NCI-H2029 treated with DMSO at 0.1 percent for 48 hours (cell line): ENCODE measurements around the gene ADRM1.
A peak's percentile ranks its signal among the peaks of the same experiment; 100 is the strongest.

ENCODE experiments used
- DNase-seq: peaks from one replicate; lab custom pipeline; 2025; lab: John Stamatoyannopoulos, UW

Gene ADRM1, protein sequence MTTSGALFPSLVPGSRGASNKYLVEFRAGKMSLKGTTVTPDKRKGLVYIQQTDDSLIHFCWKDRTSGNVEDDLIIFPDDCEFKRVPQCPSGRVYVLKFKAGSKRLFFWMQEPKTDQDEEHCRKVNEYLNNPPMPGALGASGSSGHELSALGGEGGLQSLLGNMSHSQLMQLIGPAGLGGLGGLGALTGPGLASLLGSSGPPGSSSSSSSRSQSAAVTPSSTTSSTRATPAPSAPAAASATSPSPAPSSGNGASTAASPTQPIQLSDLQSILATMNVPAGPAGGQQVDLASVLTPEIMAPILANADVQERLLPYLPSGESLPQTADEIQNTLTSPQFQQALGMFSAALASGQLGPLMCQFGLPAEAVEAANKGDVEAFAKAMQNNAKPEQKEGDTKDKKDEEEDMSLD

DNA sequence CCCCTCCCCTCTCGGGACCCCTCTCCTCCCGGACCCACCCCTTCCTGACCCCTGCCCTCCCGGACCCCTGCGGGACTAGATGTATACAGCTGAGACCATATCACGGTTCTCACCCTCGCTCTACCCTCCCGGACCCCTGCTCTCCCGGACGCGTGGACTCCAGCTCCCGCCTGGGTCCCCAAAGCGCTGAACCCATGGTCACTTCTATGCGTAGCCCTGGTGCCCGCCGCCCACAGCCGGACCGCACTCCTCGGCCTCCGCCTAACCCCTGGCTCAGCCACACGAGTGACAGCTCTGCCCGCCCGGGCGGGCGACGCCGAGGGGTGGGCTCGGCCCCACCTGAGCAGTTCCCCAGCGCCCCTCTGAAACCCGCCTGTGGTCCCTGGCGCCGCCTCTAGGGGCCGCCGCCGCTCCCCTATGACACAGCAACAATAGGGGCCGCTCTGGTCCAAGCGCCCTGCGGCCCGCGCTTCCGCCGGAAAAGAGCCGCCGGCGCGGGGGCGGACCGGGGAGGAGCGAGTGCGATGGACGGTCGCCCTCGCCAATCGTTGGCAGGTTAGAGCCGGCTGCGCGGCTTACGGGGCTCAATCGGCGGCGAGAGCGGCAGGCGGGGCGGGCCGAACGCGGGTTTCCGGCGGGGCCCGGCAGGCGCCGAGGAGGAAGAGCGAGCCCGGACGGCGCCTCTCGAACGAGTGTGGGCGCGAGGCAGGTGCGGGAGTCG is at the start of gene ADRM1:
Gene ADRM1, plus strand, starts transcription at position 657 of the 721 bp plus-strand sequence. CDS start 572 bp downstream, outside the sequence.
- DNase-seq = peak; percentile 69

DNA sequence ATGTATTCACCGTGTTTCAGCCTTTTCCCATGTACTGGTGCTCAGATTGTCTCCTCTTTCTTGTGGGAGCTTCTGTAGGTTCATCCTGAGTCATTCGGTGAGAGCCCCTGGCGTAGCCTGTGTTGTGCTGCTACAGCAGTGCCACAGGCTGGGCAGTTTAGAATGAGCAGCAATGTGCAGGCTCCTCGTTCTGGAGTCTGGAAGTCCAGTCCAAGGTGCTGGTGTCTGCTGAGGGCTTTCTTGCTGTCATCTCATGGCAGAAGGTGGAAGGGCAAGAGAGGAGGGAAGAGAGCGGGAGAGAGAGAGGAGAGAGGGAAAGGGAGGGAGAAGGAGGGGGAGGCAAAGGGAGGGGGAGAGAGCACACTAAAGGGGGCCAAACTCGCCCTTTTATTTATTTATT is 49.4 kb upstream of the ADRM1 start:
- no peak for DNase-seq

- no peak for DNase-seq
Measured at GRCh38 chr20:62254021-62254724, 48.6 kb upstream of the ADRM1 start.

DNA sequence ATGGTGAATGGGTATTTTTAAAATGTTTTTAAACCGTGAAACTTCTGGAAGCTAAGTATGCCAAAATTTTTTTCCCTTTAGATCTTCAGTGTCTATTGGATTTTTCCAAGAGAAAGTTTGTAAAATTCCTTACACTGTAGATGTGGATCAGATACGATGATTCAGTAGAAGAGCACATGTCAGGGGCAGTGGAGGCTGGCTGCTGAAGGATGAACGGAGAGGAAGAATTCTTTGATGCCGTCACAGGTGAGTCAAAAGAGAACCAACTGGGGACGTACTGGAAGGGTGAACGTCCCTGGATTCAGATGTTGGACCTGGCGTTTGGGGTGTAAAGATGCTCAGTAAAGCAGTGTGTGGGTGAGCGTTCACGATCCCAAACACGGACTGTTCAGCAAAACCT is 46.8 kb upstream of the ADRM1 start:
- no peak for DNase-seq

DNA sequence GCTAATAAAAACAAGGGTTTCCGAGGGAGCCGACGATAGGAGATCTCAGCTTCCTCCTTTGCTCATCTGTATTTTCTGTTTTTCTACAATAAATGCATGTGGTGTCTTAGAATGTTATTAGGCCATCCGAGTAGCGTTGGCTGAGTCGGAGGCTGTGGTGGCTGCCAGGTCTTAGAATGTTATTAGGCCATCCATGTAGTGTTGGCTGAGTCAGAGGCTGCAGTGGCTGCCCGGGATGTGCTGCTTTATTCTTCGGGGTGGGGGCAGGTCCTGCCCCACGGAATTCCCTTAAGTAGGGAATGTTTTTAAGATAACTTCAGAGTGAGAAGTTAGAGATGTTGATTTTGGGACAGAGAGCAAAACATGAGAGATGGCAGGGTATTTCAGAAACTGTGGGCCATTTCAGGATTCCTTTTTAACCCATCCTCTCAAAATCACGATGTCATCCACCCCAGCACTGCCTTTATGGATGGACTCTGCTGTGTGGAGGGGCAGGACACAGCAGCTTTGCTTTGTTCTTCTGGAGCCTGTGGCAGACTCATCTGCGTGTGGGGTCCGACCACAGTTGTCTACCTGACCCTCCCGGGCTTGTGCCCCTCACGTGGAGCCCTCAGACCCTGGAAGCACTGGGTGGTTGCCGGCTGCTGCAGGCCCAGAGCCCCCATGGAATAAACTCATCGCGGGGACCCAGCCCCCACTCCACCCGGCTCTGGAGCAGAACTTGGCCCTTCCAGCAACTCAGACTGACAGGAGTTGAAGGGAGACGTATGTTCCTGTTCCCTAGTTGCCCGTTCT is 44.1 kb upstream of the ADRM1 start:
- DNase-seq = no peak

GRCh38 chr20:62259294-62259565 is 43.6 kb upstream of the ADRM1 start:
- DNase-seq = no peak

GRCh38 chr20:62262064-62262463 is 40.7 kb upstream of the ADRM1 start:
- no peak for DNase-seq

DNA sequence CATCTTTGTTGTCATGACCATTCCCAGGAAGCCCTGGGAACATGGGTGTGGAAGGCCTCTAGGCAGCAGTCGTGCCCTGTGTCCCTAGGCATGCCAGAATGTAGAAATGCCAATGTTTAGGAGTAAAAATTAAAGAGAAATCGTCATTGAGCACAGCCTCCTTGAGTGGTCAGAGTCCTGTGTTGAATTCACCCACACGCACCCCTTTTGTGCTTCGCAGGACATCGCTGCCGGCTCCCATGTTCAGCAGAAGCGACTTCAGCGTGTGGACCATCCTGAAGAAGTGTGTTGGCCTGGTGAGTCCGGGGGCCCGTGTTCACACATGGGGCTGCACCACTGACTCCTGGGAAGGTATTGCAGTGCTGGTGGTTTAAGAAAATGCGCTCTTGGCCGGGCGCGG is 39.4 kb upstream of the ADRM1 start:
- no peak for DNase-seq

GRCh38 chr20:62265365-62265764 is 37.4 kb upstream of the ADRM1 start:
- DNase-seq = no peak

- no peak for DNase-seq
Measured at GRCh38 chr20:62266340-62266739, 36.5 kb upstream of the ADRM1 start.

DNA sequence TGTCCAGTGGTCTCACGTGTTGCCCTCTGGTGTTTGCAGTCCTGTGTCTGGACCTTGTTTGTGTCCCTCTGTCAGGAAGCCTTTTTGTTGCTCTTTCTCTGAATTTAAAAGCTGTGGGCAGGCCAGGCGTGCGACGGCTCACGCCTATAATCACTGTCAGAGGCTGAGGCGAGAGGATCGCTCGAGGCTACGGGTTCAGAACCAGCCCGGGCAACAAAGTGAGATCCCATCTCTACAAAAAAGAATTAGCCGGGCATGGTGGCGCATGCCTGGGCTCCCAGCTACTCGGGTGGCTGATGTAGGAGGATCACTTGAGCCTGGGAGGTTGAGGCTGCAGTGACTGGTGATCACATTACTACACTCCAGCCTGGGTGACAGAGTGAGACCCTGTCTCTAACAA is 35.9 kb upstream of the ADRM1 start:
- DNase-seq = no peak

GRCh38 chr20:62267543-62267942 is 35.3 kb upstream of the ADRM1 start:
- no peak for DNase-seq

DNA sequence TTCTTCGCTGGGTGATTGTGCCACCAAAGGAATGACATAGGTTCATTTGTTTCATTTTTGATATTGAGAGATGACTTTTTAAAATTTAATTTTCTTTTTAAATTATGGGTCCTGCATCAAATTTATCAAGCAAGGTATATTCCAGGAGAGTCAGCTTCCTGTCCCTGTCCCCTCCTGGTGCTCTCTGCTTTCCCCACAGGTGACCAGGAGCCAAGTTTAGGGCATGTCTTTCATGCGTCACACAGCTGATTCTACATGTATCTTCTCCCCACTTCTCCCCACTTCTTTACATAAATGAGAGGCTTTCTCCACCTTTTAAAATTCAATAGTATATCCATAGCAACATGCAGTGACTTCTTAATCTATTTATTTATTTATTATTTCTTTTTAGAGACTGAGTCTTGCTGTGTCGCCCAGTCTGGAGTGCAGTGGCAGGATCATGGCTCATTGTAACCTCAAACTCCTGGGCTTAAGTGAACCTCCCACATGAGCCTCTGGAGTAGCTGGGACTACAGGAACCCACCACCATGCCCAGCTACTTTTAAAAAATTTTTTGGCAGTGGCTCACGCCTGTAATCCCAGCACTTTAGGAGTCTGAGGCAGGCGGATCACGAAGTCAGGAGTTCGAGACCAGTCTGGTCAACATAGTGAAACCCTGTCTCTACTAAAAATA is 34.4 kb upstream of the ADRM1 start:
- no peak for DNase-seq

- no peak for DNase-seq
Measured at GRCh38 chr20:62269378-62269777, 33.4 kb upstream of the ADRM1 start.

DNA sequence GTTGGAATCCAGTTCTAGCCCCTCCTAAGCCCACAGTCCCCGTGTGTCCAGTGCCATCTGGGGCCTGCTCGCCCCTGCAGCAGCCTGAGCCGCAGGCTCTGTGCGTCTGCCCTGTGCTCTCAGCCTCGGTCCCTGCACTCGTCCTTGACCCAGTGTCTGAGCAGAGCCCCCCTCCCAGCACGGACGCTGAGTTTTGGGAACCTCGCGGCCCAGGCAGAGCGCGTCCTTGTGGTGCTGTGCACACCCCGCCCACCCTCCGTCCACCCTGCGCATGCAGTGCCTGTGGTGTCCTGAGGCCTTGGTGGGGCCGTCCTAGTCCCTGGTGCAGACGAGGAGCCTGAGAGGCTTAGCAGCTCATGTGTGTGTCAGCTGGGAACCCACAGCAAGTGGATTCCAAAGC is 32.9 kb upstream of the ADRM1 start:
- no peak for DNase-seq

GRCh38 chr20:62272200-62272599 is 30.6 kb upstream of the ADRM1 start:
- DNase-seq = no peak

DNA sequence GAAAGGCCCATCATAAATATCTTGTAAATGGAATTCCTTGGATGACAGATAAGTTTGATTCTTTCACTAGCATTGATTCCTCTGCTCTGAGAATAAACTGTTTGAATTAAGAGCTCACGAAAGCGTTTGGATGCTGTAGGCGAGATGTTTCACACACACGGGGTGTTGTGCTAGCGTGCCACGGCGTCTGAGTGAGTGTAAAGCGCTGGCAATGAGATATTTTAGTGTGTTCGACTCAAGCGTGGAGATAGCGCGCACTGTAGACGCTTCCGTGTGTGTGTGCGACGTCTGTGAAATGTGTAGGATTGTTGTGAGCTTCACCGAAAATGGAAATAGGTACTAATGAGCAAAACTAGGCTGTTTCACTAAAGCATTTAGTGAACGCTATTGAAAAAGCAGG is 29.4 kb upstream of the ADRM1 start:
- no peak for DNase-seq

- DNase-seq = no peak
Measured at GRCh38 chr20:62274332-62274950, 28.4 kb upstream of the ADRM1 start.

DNA sequence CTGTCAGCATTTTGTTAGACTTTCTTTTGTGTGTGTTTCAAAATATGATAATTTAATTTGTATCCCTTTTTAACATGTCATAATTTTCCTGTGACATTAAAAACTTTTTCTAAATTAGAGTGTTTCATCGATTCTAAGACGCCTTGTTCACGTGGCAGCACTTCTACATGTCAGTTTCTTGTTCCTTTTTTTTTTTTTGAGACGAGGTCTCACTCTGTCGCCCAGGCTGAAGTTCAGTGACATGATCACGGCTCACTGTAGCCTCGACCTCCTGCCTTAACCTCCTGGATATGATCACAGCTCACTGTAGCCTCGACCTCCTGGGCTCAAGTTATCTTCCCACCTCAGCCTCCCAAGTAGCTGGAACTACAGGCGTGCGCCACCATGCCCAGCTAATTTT is 27.6 kb upstream of the ADRM1 start:
- no peak for DNase-seq

DNA sequence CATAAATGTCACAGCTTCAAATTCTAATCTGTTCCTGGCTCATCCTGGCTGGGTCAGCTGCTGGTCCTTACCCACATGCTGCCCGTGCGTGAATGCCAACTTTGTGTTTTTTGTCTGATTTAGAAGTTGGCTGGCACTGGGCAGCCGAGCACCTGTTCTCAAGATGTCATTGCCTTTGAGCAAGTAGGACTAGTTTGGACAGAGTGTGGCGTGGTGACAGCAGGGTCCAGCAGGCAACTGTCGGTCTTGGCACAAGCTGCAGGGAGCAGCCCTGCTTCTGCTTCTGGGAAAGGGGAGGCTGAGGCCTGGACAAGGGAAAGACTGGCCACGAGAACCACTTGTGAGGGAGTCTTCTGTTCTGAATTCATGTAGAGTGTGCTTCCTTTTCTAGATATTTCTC is 26.4 kb upstream of the ADRM1 start:
- no peak for DNase-seq

- DNase-seq = no peak
Measured at GRCh38 chr20:62277253-62277652, 25.5 kb upstream of the ADRM1 start.
